ENCODE data around the gene CGREF1.
"Not testable (repeated sequence)": the region's sequence is repeated elsewhere in the genome, so short reads cannot be mapped to it uniquely, and the experiment has no call there.

Gene CGREF1

DNA sequence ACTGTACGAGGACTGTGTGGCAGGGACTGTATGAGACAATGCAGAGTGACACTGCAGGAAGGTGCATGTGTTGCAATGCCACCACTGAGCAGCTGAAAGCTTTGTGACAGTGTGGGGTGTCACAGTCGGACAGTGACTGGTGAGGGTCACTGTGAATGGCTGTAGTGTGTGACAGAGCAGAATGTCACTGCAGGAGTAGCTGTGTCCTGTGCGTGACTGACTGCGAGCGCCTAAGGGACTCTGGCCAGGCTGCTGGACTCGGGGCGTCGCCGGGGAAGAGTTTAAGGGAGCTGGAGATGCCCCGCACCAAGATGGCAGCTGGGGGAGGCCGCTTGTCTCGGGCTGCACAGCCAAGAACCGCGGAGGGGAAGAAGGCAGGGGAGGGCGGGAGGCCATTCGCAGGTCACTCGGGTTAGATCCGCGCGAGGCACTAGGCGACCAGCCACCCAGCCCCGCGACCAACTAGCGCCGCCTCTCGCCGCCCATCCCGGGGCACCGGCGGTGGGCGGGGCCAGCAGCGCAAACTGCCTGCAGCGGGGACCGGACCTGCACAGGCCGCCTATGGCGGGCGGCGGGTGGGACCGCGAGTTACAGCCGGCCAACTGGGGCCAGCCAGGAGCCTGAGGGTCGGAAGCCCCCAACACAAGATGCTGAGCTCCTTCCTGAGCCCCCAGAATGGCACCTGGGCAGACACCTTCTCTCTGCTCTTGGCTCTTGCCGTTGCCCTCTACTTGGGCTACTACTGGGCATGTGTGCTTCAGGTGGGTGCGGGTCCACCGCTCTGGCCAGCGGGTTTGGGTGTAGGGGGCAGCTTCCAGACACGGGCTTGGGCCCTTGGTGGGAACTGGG is 4.6 kb upstream of the CGREF1 start, which contains the start of gene ABHD1:
TSS of gene ABHD1 (plus strand) at position 514 of the 849 bp plus-strand sequence. CDS start at position 648, 134 bp downstream.
- peak; percentile 4 for TF ChIP-seq REST (IDR thresholded peaks at IDR 0.05; ENCODE audit: insufficient replicate concordance, low read depth)
- no peak for TF ChIP-seq SPI1 (IDR thresholded peaks at IDR 0.05; ENCODE audit: borderline replicate concordance, low read depth)
- DNase-seq (ENCODE audit: low read depth in 1 of 2, low spot score in 1 of 2), result peak in 1 of 2 experiments; percentile 73
- H3K27me3 ChIP-seq (ENCODE audit: insufficient read depth, poor library complexity, severe bottlenecking), result no peaks in the 10 kb centered on the region
- H3K27ac ChIP-seq (replicated peaks), result peak within 1 kb of the TSS; percentile 44
- H3K4me3 ChIP-seq (replicated peaks; ENCODE audit: insufficient read depth, low read length), result peak within 1 kb of the TSS; percentile 72

- Histone ChIP-seq H3K27me3 (ENCODE audit: insufficient read depth, poor library complexity, severe bottlenecking) (no peaks in the 10 kb centered on the region), H3K27ac (replicated peaks) (peak overlapping the region; percentile 44; the same call in 1 of the 2 replicates), H3K4me3 (replicated peaks; ENCODE audit: insufficient read depth, low read length) (no peak overlapping the region; the same call in 1 of the 2 replicates)
- no peak for DNase-seq (ENCODE audit: low read depth in 1 of 2, low spot score in 1 of 2)
- TF ChIP-seq SPI1 (IDR thresholded peaks at IDR 0.05; ENCODE audit: borderline replicate concordance, low read depth), result no peak
- TF ChIP-seq REST (IDR thresholded peaks at IDR 0.05; ENCODE audit: insufficient replicate concordance, low read depth), result no peak
- TF ChIP-seq, protein P1, sequence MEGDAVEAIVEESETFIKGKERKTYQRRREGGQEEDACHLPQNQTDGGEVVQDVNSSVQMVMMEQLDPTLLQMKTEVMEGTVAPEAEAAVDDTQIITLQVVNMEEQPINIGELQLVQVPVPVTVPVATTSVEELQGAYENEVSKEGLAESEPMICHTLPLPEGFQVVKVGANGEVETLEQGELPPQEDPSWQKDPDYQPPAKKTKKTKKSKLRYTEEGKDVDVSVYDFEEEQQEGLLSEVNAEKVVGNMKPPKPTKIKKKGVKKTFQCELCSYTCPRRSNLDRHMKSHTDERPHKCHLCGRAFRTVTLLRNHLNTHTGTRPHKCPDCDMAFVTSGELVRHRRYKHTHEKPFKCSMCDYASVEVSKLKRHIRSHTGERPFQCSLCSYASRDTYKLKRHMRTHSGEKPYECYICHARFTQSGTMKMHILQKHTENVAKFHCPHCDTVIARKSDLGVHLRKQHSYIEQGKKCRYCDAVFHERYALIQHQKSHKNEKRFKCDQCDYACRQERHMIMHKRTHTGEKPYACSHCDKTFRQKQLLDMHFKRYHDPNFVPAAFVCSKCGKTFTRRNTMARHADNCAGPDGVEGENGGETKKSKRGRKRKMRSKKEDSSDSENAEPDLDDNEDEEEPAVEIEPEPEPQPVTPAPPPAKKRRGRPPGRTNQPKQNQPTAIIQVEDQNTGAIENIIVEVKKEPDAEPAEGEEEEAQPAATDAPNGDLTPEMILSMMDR (IDR thresholded peaks at IDR 0.05; ENCODE audit: insufficient read depth, low read length), result no peak
These were observed 3.9 kb upstream of the CGREF1 start for GRCh38 chr2:27122791-27123190.

DNA sequence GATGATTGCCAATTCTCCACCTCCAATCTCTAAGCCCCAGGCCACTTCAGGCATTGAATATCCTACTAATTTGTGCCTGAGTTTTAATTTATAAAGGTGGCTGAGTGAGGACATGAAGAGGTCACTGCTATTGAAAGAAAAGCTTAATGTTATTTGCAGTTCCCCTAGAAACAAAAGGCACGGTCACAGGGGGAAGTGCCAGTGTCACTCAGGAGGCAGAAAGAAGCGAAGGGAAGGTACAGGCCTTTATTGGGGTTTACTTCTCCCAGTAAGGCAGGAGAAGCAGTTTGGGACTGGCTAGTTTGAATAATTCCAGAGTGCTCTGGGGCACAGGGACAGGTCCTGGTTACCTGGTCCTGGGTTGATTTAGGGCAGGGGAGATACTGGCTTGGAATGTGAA is 3.0 kb upstream of the CGREF1 start:
- TF ChIP-seq POLR2AphosphoS5 (IDR thresholded peaks at IDR 0.05; ENCODE audit: low read depth) (no peak), REST (IDR thresholded peaks at IDR 0.05; ENCODE audit: insufficient replicate concordance, low read depth) (no peak), SPI1 (IDR thresholded peaks at IDR 0.05; ENCODE audit: borderline replicate concordance, low read depth) (peak; percentile 32; the same call in 1 of the 2 replicates), GABPA (IDR thresholded peaks at IDR 0.05; ENCODE audit: low read depth) (no peak)
- Histone ChIP-seq H3K27me3 (ENCODE audit: insufficient read depth, poor library complexity, severe bottlenecking) (no peaks in the 10 kb centered on the region), H3K27ac (replicated peaks) (no peak overlapping the region; the same call in 1 of the 2 replicates), H3K4me3 (replicated peaks; ENCODE audit: insufficient read depth, low read length) (no peak overlapping the region)
- no peak for DNase-seq (ENCODE audit: low read depth in 1 of 2, low spot score in 1 of 2)

GRCh38 chr2:27119330-27119670 is 372 bp upstream of the CGREF1 start:
- not testable (repeated sequence) for H3K27me3 ChIP-seq (ENCODE audit: insufficient read depth, poor library complexity, severe bottlenecking); H3K27ac ChIP-seq (replicated peaks); DNase-seq (ENCODE audit: low read depth in 1 of 2, low spot score in 1 of 2)
- peak overlapping the region; percentile 54 for H3K4me3 ChIP-seq (replicated peaks; ENCODE audit: insufficient read depth, low read length)

Measured in HL-60 (cell line).